ENCODE measurements around the gene RBMXL3. TPM values are rescaled to one million over a fixed set of nuclear protein-coding genes. Genes with fewer than 3 reads are reported as not detected.

RBMXL3 gene
- total and polyA plus RNA-seq, 4 donors: not detected

DNA sequence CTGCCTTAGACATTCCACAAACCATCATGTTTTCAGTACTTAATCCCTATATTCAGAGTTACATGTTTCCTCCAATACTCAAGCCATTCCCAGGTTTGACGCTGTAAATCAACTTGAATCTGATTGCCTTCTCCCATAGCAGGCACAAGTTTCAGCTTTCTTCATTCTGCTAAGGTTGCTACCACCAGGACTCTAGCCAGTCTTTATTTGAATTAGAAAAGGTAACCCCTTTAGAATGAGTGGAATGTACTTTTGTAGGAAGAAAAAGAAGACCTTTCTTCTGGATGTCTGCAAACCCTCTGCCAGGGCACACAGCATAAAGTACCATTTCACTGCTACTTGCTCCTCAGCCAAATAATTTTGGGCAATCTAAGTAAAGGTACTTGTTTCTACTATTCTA lies 10.7 kb upstream of the RBMXL3 start:
- no peak for DNase-seq (ENCODE audit: low spot score)
- Histone ChIP-seq H3K9me3 (ENCODE audit: control insufficient read depth in 4 of 4, low read length in 3 of 4) (no peaks in the 10 kb centered on the region), H3K36me3 (ENCODE audit: control insufficient read depth in 4 of 4, insufficient read depth in 3 of 4, low read depth in 1 of 4, low read length in 3 of 4) (no peaks in the 10 kb centered on the region), H3K27ac (ENCODE audit: low read depth in 1 of 2, low read length in 2 of 2) (no peak overlapping the region), H3K4me1 (ENCODE audit: control insufficient read depth in 4 of 4, insufficient read depth in 4 of 4, low read length in 3 of 4) (no peaks in the 10 kb centered on the region), H3K4me3 (ENCODE audit: low read depth in 1 of 3, low read length in 3 of 3) (no peak overlapping the region), H3K27me3 (ENCODE audit: control insufficient read depth in 4 of 4, insufficient read depth in 4 of 4, low read length in 3 of 4) (no peaks in the 10 kb centered on the region), H3K9ac (ENCODE audit: low read depth in 1 of 2, low read length in 2 of 2) (no peak overlapping the region)
- TF ChIP-seq EGR1 (IDR thresholded peaks at IDR 0.05; ENCODE audit: low read depth in 2 of 2) (no peak), NR2F2 (IDR thresholded peaks at IDR 0.05) (no peak), GABPA (IDR thresholded peaks at IDR 0.05 in 1 of 2, conservative IDR thresholded peaks at IDR 0.05 in 1 of 2) (no peak), HNF4A (conservative IDR thresholded peaks at IDR 0.05) (no peak), RAD21 (IDR thresholded peaks at IDR 0.05) (no peak), JUND (IDR thresholded peaks at IDR 0.05) (no peak), HNF4G (IDR thresholded peaks at IDR 0.05) (no peak), SP1 (IDR thresholded peaks at IDR 0.05) (no peak), RXRA (IDR thresholded peaks at IDR 0.05) (no peak), TAF1 (conservative IDR thresholded peaks at IDR 0.05) (no peak), FOXA1 (IDR thresholded peaks at IDR 0.05) (no peak), YY1 (IDR thresholded peaks at IDR 0.05) (no peak), FOXA2 (IDR thresholded peaks at IDR 0.05) (no peak)
- TF ChIP-seq, protein P1, sequence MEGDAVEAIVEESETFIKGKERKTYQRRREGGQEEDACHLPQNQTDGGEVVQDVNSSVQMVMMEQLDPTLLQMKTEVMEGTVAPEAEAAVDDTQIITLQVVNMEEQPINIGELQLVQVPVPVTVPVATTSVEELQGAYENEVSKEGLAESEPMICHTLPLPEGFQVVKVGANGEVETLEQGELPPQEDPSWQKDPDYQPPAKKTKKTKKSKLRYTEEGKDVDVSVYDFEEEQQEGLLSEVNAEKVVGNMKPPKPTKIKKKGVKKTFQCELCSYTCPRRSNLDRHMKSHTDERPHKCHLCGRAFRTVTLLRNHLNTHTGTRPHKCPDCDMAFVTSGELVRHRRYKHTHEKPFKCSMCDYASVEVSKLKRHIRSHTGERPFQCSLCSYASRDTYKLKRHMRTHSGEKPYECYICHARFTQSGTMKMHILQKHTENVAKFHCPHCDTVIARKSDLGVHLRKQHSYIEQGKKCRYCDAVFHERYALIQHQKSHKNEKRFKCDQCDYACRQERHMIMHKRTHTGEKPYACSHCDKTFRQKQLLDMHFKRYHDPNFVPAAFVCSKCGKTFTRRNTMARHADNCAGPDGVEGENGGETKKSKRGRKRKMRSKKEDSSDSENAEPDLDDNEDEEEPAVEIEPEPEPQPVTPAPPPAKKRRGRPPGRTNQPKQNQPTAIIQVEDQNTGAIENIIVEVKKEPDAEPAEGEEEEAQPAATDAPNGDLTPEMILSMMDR (IDR thresholded peaks at IDR 0.05; ENCODE audit: low read depth, low read length, missing input control): no peak
- TF ChIP-seq, protein P2, sequence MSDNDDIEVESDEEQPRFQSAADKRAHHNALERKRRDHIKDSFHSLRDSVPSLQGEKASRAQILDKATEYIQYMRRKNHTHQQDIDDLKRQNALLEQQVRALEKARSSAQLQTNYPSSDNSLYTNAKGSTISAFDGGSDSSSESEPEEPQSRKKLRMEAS (IDR thresholded peaks at IDR 0.05): no peak
- TF ChIP-seq, protein P3, sequence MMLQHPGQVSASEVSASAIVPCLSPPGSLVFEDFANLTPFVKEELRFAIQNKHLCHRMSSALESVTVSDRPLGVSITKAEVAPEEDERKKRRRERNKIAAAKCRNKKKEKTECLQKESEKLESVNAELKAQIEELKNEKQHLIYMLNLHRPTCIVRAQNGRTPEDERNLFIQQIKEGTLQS (IDR thresholded peaks at IDR 0.05): no peak
- TF ChIP-seq, protein P4, sequence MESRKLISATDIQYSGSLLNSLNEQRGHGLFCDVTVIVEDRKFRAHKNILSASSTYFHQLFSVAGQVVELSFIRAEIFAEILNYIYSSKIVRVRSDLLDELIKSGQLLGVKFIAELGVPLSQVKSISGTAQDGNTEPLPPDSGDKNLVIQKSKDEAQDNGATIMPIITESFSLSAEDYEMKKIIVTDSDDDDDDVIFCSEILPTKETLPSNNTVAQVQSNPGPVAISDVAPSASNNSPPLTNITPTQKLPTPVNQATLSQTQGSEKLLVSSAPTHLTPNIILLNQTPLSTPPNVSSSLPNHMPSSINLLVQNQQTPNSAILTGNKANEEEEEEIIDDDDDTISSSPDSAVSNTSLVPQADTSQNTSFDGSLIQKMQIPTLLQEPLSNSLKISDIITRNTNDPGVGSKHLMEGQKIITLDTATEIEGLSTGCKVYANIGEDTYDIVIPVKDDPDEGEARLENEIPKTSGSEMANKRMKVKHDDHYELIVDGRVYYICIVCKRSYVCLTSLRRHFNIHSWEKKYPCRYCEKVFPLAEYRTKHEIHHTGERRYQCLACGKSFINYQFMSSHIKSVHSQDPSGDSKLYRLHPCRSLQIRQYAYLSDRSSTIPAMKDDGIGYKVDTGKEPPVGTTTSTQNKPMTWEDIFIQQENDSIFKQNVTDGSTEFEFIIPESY (IDR thresholded peaks at IDR 0.05): no peak
- TF ChIP-seq, protein P5, sequence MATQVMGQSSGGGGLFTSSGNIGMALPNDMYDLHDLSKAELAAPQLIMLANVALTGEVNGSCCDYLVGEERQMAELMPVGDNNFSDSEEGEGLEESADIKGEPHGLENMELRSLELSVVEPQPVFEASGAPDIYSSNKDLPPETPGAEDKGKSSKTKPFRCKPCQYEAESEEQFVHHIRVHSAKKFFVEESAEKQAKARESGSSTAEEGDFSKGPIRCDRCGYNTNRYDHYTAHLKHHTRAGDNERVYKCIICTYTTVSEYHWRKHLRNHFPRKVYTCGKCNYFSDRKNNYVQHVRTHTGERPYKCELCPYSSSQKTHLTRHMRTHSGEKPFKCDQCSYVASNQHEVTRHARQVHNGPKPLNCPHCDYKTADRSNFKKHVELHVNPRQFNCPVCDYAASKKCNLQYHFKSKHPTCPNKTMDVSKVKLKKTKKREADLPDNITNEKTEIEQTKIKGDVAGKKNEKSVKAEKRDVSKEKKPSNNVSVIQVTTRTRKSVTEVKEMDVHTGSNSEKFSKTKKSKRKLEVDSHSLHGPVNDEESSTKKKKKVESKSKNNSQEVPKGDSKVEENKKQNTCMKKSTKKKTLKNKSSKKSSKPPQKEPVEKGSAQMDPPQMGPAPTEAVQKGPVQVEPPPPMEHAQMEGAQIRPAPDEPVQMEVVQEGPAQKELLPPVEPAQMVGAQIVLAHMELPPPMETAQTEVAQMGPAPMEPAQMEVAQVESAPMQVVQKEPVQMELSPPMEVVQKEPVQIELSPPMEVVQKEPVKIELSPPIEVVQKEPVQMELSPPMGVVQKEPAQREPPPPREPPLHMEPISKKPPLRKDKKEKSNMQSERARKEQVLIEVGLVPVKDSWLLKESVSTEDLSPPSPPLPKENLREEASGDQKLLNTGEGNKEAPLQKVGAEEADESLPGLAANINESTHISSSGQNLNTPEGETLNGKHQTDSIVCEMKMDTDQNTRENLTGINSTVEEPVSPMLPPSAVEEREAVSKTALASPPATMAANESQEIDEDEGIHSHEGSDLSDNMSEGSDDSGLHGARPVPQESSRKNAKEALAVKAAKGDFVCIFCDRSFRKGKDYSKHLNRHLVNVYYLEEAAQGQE (IDR thresholded peaks at IDR 0.05): no peak
- WGBS: 76% methylated on average over 1 of the region's 1 CpG

Measured in liver (tissue), 9 donors.